GM10847 (cell line): Measurements from ENCODE around the gene ZNF205.

Source experiments
- POLR2A ChIP-seq: IDR thresholded peaks from 2 replicates; pipeline ENCODE4 v1.6.1; 2011; ENCODE audit not compliant: insufficient read length; ENCODE audit errors: extremely low read depth

The ZNF205 gene

DNA sequence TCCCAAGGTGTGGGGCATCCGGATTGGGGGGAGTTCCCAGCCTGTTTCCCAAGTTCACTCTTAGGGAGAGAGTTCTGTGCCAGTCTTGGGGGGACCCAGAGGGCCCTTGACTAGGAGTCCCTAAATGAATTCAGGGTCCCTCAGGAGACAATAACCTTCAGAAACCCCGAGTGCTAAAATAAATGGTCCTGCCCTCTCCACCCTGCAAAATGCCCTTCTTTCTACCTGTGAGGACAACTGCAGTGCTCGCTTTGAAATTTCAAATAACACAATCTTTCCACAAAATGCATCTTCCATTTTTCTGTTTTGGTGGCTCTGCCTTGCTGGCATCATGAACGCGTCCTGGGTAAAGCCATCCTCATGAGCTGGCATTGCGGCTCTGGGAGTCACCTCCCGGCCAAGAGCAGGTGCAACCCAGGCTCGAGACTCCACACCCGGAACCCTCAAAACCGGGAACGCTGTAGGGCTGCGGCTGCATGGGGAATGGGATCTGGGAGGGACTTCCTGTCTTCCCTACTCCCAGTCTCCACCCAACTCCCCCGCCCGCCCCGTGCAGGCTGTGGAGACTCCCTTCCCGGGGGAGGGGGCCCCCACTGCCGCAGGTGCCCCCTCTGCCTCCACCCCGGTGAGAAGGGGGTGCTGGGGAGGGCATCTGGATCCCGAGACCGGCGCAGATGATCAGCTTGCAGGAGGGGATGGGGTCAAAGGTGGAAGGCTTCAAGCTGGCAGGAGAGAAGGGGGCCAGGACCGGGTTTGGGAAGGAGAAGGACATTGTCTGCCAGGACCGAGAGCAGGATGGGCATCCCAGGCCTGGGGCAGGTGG is at the start of gene ZNF205:
TSS of gene ZNF205 (plus strand) at position 529 of the 823 bp plus-strand sequence. CDS start 845 bp downstream, outside the sequence.
- TF ChIP-seq POLR2A: no peak

DNA sequence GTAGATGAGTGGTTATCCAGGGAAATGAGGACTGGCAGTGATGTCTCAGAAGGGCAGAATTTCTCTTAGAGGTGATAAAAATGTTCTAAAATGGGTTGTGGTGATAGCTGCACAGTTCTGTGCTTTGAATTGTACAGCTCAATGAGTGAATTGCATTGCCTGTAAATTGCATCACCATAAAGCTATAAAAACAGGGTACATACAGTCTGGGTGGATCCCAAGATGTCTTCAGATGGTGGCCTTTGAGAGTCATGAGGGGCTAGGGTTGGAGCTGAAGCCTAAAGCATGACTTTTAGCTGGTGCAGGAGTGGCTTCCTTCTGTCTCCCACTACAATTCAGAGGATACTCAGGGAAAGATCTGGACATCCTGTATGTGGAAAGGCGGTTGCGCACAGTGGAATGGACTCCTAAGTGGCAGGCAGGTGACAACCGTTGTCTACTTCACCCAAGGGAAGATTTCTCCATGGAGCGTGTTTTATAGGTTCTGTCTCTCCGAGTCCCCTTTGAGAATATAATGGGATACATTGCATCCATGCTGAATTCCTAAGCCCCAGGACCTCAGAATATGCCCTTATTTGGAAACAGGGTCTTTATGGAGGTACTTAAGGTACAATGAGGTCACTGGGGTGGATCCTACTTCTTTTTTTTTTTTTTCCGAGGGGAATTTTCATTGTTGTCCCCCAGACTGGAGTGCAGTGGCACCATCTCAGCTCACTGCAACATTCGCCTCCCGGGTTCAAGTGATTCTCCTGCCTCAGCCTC is 48.6 kb upstream of the ZNF205 start:
- TF ChIP-seq POLR2A: no peak

DNA sequence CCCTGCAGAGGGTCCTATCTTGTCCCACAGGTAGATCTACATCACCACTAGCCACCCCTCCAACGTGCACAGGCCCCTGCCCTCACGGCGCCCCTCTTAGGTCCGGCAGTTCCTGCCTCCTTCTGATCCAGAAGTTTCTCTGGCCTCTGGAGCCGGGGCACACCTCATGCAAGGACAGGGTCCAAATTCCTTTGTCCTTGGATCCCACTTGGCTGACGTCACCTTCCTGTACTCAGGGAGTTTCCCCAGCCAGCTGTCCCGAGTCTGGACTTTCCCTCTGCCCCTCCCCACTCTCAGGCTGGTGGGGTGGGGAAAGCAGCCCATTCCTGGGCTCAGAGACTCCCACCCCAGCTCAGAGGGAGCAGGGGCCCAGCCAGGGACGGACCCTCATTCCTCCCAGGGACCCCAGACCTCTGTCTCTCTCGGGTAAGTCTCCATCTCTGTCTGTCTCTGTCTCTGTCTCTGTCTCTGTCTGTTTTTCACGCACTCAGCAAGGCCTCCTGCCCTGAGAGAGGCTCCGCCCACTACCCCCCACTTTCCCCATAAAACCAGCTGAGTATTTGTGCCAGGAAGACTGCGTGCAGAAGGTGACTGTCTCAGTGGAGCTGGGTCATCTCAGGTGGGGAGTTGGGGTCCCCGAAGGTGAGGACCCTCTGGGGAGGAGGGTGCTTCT is 47.2 kb upstream of the ZNF205 start, which contains the start of gene IL32:
TSS of gene IL32 (plus strand) at position 572 of the 673 bp plus-strand sequence. CDS start 172 bp downstream, outside the sequence.
- no peak for TF ChIP-seq POLR2A

DNA sequence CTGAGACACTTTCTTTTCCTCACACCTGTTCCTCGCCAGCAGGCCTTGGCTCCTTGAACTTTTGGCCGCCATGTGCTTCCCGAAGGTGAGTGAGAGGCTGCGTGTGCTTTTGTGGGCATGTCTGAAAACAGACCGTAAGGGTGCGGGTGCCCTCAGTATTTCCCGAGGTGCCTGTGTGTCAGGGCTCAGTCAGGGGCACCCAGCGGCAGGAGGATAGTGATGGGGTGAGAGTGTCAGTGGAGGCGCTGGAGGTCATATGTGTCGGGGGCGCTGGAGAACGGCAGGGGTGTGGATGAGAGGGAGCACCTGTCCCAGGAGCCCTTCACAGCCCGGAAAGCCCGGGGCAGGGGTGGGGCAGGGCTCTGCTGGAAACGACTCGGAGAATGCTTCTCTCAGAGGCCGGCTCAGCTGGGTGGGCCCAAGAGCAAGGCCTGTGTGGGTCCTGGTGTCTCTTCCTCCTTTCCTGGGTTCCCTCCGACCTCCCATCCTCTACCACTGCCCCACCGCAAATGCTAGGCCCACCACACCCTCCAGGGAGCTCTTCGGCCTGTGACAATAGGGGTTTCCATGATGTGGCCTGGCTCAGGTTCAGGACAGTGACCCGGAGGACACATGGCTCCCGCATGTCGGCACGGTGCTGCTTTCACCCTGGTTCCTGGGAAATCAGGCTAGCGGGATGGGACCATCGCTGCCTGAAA is 46.5 kb upstream of the ZNF205 start:
- no peak for TF ChIP-seq POLR2A

DNA sequence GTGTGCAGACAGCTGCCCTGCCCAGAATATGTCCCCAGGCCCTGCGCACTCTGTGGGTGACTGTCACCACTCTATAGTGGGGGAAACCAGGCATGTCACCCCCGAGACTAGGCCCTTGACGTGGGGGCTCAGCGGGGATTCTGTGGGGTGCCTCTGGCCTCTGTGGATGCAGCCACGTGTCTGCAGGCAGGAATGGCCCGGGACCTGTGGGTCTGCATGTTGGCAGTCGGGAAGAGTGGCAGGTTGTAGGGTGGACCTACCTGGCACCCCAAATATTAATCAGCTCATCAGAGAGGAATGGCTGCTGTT is 46.0 kb upstream of the ZNF205 start:
- TF ChIP-seq POLR2A: no peak

GRCh38 chr16:3068487-3068886 is 43.9 kb upstream of the ZNF205 start:
- TF ChIP-seq POLR2A: no peak

DNA sequence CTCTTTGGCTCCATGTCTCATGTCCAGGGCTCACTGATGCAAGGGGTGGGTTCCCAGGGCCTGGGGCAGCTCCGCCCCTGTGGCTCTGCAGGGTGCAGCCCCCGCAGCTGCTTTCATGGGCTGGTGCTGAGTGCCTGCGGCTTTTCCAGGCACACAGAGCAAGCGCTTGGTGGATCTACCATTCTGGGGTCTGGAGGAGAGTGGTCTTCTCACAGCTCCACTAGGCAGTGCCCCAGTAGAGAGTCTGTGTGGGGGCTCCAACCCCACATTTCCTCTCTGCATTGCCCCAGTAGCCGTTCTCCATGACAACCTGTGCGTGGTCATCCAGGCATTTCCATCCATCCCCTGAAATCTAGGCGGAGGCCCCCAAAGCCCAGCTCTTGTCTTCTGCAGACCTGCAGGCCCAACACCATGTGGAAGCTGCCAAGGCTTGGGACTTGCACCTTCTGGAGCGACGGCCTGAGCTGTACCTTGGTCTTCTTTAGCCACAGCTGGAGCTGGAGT is 41.7 kb upstream of the ZNF205 start:
- TF ChIP-seq POLR2A: no peak

DNA sequence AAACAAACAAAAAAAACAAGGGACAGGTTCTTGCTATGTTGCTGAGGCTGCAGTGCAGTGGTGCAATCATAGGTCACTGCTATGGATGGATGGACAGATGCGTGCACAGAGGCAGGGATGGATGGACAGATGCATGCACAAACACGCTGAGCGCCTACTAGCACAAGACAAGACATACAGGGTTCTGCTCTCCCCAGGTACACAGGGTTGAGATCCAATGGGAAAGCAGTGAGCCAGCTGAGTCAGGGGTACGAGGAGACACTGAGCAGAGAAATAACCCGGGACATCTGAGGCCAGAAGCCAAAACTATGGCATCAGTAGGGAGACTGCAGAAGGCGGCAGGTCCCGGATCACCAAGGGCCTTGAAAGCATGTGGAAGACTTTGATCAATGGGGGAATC is 40.7 kb upstream of the ZNF205 start:
- TF ChIP-seq POLR2A: no peak

DNA sequence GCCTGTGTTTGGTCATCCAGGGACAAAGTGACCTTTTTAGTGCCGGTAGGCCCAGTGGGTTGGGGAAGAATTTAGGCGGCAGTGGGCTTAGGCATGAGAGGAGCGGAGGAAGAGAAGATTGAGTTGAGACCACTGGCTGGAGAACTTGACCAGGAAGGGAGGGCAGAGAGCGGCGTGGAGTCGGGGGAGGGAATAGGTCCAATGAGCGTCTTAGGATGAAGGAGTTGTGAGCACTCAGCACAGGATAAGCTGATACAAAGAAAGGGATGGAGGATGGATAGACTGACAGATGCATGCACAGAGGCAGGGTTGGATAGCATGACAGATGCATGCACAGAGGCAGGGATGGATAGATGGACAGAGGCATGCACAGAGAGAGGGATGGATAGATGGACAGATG is 38.9 kb upstream of the ZNF205 start:
- TF ChIP-seq POLR2A: no peak

DNA sequence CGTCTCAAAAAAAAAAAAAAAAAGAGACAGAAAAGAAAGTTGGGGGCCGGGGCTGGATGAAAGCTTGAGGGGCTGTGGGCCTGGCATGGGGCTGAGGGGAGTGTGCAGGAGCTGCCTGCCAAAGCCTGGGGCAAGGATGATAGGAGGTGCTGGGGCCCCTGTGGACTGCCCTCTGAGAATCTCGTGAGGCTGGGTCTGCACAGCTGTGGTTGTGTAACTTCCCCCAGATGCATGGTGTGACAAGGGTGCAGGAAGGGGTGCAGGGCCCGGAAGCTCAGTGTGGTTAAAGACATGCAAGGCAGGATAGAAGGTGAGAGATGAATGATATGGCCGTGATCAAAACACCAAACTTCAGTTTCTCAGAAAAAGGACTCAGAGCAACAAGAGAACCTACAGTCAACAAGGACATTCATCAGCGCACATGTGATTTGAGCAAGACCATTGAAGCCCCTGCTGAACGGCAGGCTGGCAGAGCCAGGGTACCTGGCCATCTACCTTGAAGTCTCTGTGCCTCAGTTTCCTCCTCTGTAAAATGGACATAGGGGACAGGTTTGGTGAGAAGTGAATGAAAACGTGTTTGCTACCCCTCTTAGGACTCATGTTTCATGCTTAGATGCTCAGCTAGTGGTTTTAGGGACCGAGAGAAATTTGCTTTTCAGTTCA is 37.4 kb upstream of the ZNF205 start:
- no peak for TF ChIP-seq POLR2A

GRCh38 chr16:3075523-3075915 is 36.9 kb upstream of the ZNF205 start:
- no peak for TF ChIP-seq POLR2A

DNA sequence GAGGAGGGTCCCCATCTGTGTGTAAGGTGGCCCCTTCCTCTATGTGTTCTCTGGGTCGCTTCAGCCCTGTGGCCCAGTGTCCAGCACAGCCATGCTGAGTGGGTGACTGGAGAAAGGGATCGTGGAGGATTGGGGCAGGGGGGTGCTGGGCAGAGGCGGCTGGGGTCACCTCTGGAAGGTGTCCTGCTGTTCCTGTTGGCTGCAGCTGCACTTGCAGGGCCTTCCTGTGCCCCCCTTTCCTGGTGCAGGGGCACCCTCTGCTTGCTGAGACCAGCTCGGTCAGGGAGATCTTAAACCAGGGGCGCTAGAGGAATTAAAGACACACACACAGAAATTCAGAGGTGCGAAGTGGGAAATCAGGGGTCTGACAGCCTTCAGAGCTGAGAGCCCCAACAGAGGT is 35.8 kb upstream of the ZNF205 start:
- no peak for TF ChIP-seq POLR2A

- TF ChIP-seq POLR2A: no peak
These were observed 32.4 kb upstream of the ZNF205 start for GRCh38 chr16:3080024-3080423.

GRCh38 chr16:3084491-3084890 is 27.9 kb upstream of the ZNF205 start:
- no peak for TF ChIP-seq POLR2A
